ENCODE data around the gene GAREM2.

- TF ChIP-seq CTCF (IDR thresholded peaks at IDR 0.05 in 4 of 5, conservative IDR thresholded peaks at IDR 0.05 in 1 of 5) (no peak), POLR2A (IDR thresholded peaks at IDR 0.05) (no peak)
Observed at GRCh38 chr2:26187114-26187513, 14.2 kb downstream of the GAREM2 start.

Data from gastrocnemius medialis (tissue), 4 donors.